ENCODE results near the gene CARD9. TPM values are rescaled to one million over a fixed set of nuclear protein-coding genes. Genes with fewer than 3 reads are reported as not detected.
A peak's percentile ranks its signal among the peaks of the same experiment; 100 is the strongest.

CARD9 gene
- total and polyA plus RNA-seq, 4 donors = 2.3 to 3.4 (median 2.9) TPM

- no peak for DNase-seq (ENCODE audit: low read depth in 4 of 6, low spot score in 6 of 6)
- Histone ChIP-seq H3K4me3 (ENCODE audit: low read depth, low read length) (no peak overlapping the region), H3K27me3 (ENCODE audit: control insufficient read depth, insufficient read depth, low read length) (no peaks in the 10 kb centered on the region), H3K36me3 (ENCODE audit: control insufficient read depth, insufficient read depth, low read length) (peaks cover 85% of the 10 kb centered on the region), H3K9me3 (ENCODE audit: control insufficient read depth, insufficient read depth, low read length) (no peaks in the 10 kb centered on the region), H3K27ac (ENCODE audit: low read depth, low read length) (no peak overlapping the region), H3K4me1 (ENCODE audit: control insufficient read depth, insufficient read depth, low read length) (peaks cover 23% of the 10 kb centered on the region)
- WGBS (ENCODE audit: insufficient coverage) = 85% methylated on average over 12 of the region's 12 CpGs
Measured at GRCh38 chr9:136375096-136375495, 1.6 kb upstream of the CARD9 start.

- Histone ChIP-seq H3K27ac (ENCODE audit: low read depth, low read length) (no peak overlapping the region), H3K36me3 (ENCODE audit: control insufficient read depth, insufficient read depth, low read length) (peaks cover 83% of the 10 kb centered on the region), H3K9me3 (ENCODE audit: control insufficient read depth, insufficient read depth, low read length) (no peaks in the 10 kb centered on the region), H3K27me3 (ENCODE audit: control insufficient read depth, insufficient read depth, low read length) (no peaks in the 10 kb centered on the region), H3K4me1 (ENCODE audit: control insufficient read depth, insufficient read depth, low read length) (peaks cover 23% of the 10 kb centered on the region), H3K4me3 (ENCODE audit: low read depth, low read length) (no peak overlapping the region)
- WGBS (ENCODE audit: insufficient coverage) = 83% methylated on average over 14 of the region's 14 CpGs
- no peak for DNase-seq (ENCODE audit: low read depth in 4 of 6, low spot score in 6 of 6)
Measured at GRCh38 chr9:136374183-136374575, 710 bp upstream of the CARD9 start.

DNA sequence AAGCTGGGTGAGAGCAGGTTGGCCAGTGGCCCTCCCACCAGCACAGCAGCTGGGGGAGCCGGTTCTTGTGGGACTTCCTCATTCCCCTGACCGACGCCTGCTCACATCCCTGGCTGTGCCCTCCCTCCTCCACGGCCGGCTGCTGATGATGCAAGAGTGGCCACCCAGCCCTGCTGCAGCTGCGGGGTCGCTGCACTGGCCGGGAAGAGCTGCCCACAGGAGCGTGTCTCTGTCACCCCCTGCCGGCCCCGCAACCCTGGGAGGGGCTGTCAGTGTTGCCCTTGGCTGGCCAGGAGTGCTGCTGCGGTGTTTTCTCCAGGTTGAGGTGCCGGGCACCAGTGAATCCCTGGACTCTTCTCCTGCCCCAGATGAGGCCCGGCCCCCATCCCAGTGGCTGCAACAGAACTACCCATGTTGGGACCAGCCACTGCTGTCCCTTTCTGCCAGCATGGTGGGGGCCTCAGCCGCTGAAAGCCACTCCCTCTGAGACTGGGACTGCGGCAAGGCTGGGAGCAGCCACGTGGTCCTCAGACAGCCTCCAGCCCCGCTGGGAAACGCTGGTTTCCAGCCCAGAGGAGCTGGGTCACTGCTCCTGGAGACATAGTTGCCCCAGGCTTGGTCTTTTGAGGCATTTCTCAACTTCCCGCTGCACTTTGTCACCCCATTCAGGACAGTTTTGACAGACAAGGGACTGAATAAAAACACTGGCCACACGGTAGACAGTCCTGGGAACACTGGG is 739 bp downstream of the CARD9 start:
- Histone ChIP-seq H3K27me3 (ENCODE audit: control insufficient read depth, insufficient read depth, low read length) (no peaks in the 10 kb centered on the region), H3K27ac (ENCODE audit: low read depth, low read length) (peak overlapping the region; percentile 25), H3K36me3 (ENCODE audit: control insufficient read depth, insufficient read depth, low read length) (peaks cover 69% of the 10 kb centered on the region), H3K4me1 (ENCODE audit: control insufficient read depth, insufficient read depth, low read length) (peaks cover 23% of the 10 kb centered on the region), H3K9me3 (ENCODE audit: control insufficient read depth, insufficient read depth, low read length) (no peaks in the 10 kb centered on the region), H3K4me3 (ENCODE audit: low read depth, low read length) (no peak overlapping the region)
- DNase-seq (ENCODE audit: low read depth in 4 of 6, low spot score in 6 of 6) = peak in 1 of 6 donors; percentile 31
- 30% methylated on average over 21 of the region's 21 CpGs for WGBS (ENCODE audit: insufficient coverage)

DNA sequence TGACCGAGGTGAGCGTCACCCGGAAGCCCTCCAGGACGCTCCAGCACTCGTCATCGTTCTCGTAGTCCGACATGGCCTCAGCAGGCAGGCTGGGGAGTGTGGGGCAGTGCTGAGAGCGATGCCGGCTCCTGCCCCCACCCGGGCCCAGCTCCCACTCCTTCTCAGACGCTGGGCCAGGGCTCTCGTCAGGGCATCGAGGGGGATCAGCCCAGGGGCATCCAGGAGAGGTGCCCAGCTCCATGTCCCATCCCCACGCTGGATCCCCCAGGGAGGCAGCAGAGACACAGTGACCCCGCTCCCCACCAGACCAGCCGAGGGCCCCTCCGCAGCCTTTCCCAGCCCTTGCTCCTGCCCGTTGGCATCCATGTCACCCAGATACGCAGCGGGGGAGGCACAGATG is 1.5 kb downstream of the CARD9 start:
- Histone ChIP-seq H3K36me3 (ENCODE audit: control insufficient read depth, insufficient read depth, low read length) (peaks cover 66% of the 10 kb centered on the region), H3K27me3 (ENCODE audit: control insufficient read depth, insufficient read depth, low read length) (no peaks in the 10 kb centered on the region), H3K9me3 (ENCODE audit: control insufficient read depth, insufficient read depth, low read length) (no peaks in the 10 kb centered on the region), H3K4me1 (ENCODE audit: control insufficient read depth, insufficient read depth, low read length) (peaks cover 23% of the 10 kb centered on the region), H3K4me3 (ENCODE audit: low read depth, low read length) (no peak overlapping the region), H3K27ac (ENCODE audit: low read depth, low read length) (no peak overlapping the region)
- WGBS (ENCODE audit: insufficient coverage) = 79% methylated on average over 10 of the region's 21 CpGs
- no peak for DNase-seq (ENCODE audit: low read depth in 4 of 6, low spot score in 6 of 6)

DNA sequence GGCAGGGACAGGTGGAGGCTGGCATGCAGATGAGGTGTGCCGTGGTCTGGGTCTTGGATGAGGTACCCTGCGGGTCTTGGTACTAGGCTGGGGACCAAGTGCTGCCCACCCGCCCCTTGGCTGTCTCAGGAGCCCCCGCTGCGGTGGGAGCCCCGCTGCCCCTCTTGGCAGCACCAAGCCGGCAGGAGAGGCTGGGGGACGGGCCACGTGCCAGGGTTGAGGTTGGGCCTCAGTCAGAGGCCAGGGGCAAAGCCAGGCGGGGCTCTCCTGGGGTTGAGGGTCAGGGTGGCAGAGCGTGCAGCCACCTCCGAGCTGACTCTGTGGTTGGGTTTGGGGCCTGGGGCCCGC is 2.0 kb downstream of the CARD9 start:
- Histone ChIP-seq H3K9me3 (ENCODE audit: control insufficient read depth, insufficient read depth, low read length) (no peaks in the 10 kb centered on the region), H3K36me3 (ENCODE audit: control insufficient read depth, insufficient read depth, low read length) (peaks cover 65% of the 10 kb centered on the region), H3K27me3 (ENCODE audit: control insufficient read depth, insufficient read depth, low read length) (no peaks in the 10 kb centered on the region), H3K4me1 (ENCODE audit: control insufficient read depth, insufficient read depth, low read length) (peaks cover 21% of the 10 kb centered on the region), H3K4me3 (ENCODE audit: low read depth, low read length) (no peak overlapping the region), H3K27ac (ENCODE audit: low read depth, low read length) (no peak overlapping the region)
- DNase-seq (ENCODE audit: low read depth in 4 of 6, low spot score in 6 of 6) = no peak
- WGBS (ENCODE audit: insufficient coverage) = 90% methylated on average over 13 of the region's 13 CpGs

GRCh38 chr9:136370687-136371532 is 2.6 kb downstream of the CARD9 start:
- DNase-seq (ENCODE audit: low read depth in 4 of 6, low spot score in 6 of 6) = no peak
- Histone ChIP-seq H3K27me3 (ENCODE audit: control insufficient read depth, insufficient read depth, low read length) (no peaks in the 10 kb centered on the region), H3K9me3 (ENCODE audit: control insufficient read depth, insufficient read depth, low read length) (no peaks in the 10 kb centered on the region), H3K27ac (ENCODE audit: low read depth, low read length) (no peak overlapping the region), H3K4me1 (ENCODE audit: control insufficient read depth, insufficient read depth, low read length) (peaks cover 21% of the 10 kb centered on the region), H3K36me3 (ENCODE audit: control insufficient read depth, insufficient read depth, low read length) (peaks cover 59% of the 10 kb centered on the region), H3K4me3 (ENCODE audit: low read depth, low read length) (no peak overlapping the region)
- 91% methylated on average over 51 of the region's 54 CpGs for WGBS (ENCODE audit: insufficient coverage)

DNA sequence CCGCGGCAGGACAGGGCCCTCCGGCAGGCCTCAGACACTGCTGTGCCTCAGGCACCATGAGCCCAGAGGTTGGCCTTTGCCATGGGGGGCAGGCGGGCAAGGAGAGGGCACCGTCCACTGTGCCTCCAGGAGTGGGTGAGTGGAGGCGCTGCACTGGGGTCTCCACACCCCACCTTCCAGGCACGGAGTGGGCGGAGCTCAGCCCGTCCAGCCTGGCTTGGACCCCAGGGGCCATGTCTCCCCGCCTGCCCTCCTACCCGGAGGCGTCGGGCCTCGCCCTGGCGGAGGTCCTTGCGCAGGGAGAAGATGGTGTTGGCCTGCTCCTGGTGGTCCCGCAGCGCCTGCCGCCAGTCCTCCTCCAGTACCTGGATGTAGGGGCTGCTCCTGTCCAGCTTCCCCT is 3.4 kb downstream of the CARD9 start:
- DNase-seq (ENCODE audit: low read depth in 4 of 6, low spot score in 6 of 6) = no peak
- Histone ChIP-seq H3K4me3 (ENCODE audit: low read depth, low read length) (no peak overlapping the region), H3K27me3 (ENCODE audit: control insufficient read depth, insufficient read depth, low read length) (no peaks in the 10 kb centered on the region), H3K36me3 (ENCODE audit: control insufficient read depth, insufficient read depth, low read length) (peaks cover 53% of the 10 kb centered on the region), H3K9me3 (ENCODE audit: control insufficient read depth, insufficient read depth, low read length) (no peaks in the 10 kb centered on the region), H3K4me1 (ENCODE audit: control insufficient read depth, insufficient read depth, low read length) (peaks cover 28% of the 10 kb centered on the region), H3K27ac (ENCODE audit: low read depth, low read length) (no peak overlapping the region)
- WGBS (ENCODE audit: insufficient coverage) = 91% methylated on average over 18 of the region's 19 CpGs

- DNase-seq (ENCODE audit: low read depth in 4 of 6, low spot score in 6 of 6) = no peak
- H3K9me3 ChIP-seq (ENCODE audit: control insufficient read depth, insufficient read depth, low read length) = no peaks in the 10 kb centered on the region
- no peak overlapping the region for H3K27ac ChIP-seq (ENCODE audit: low read depth, low read length)
- H3K27me3 ChIP-seq (ENCODE audit: control insufficient read depth, insufficient read depth, low read length) = peaks cover 2% of the 10 kb centered on the region
- no peak overlapping the region for H3K4me3 ChIP-seq (ENCODE audit: low read depth, low read length)
- H3K36me3 ChIP-seq (ENCODE audit: control insufficient read depth, insufficient read depth, low read length) = peaks cover 39% of the 10 kb centered on the region
- WGBS (ENCODE audit: insufficient coverage) = 83% methylated on average over 18 of the region's 18 CpGs
- H3K4me1 ChIP-seq (ENCODE audit: control insufficient read depth, insufficient read depth, low read length) = peaks cover 34% of the 10 kb centered on the region
Measured at GRCh38 chr9:136368190-136368589, 5.3 kb downstream of the CARD9 start.

GRCh38 chr9:136367296-136368145 is 5.9 kb downstream of the CARD9 start:
- H3K4me3 ChIP-seq (ENCODE audit: low read depth, low read length) = no peak overlapping the region
- H3K27me3 ChIP-seq (ENCODE audit: control insufficient read depth, insufficient read depth, low read length) = peaks cover 2% of the 10 kb centered on the region
- H3K36me3 ChIP-seq (ENCODE audit: control insufficient read depth, insufficient read depth, low read length) = peaks cover 41% of the 10 kb centered on the region
- 84% methylated on average over 45 of the region's 45 CpGs for WGBS (ENCODE audit: insufficient coverage)
- peaks cover 34% of the 10 kb centered on the region for H3K4me1 ChIP-seq (ENCODE audit: control insufficient read depth, insufficient read depth, low read length)
- no peak overlapping the region for H3K27ac ChIP-seq (ENCODE audit: low read depth, low read length)
- no peaks in the 10 kb centered on the region for H3K9me3 ChIP-seq (ENCODE audit: control insufficient read depth, insufficient read depth, low read length)
- DNase-seq (ENCODE audit: low read depth in 4 of 6, low spot score in 6 of 6) = no peak

Measured in spinal cord (tissue), 10 donors.